NOMO-1 treated with dmso at 0.1 percent for 144 hours (cell line): ENCODE results near the gene TUBB.
A peak's percentile ranks its signal among the peaks of the same experiment; 100 is the strongest.
"Not testable (repeated sequence)": the region's sequence is repeated elsewhere in the genome, so short reads cannot be mapped to it uniquely, and the experiment has no call there.

Experiments
- DNase-seq: peaks from one replicate; lab custom pipeline; 2025; ENCODE audit not compliant: unreplicated experiment; lab: John Stamatoyannopoulos, UW

TUBB gene

DNA sequence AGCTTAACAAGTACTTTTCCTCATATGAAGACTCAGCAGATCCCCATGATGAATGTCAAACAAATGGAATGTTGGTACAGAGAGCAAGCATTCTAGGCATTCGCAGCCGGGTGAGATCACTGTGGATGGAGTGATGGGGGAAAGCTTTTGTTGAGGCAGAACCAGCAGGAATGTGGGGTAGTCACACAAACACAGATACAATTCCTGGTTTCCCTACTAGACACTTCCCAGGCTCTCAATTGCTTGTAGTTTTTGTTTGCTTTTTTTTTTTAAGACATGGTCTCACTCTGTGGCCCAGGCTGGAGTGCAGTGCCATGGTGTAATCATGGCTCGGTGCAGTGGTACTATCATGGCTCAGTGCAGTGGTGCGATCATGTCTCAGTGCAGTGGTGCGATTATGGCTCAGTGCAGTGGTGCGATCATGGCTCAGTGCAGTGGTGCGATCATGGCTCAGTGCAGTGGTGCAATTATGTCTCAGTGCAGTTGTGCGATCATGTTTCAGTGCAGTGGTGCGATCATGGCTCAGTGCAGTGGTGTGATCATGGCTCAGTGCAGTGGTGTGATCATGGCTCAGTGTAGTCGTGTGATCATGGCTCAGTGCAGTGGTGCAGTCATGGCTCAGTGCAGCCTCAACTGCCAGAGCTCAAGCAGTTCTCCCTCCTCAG is 39.6 kb downstream of the TUBB start:
- no peak for DNase-seq

DNA sequence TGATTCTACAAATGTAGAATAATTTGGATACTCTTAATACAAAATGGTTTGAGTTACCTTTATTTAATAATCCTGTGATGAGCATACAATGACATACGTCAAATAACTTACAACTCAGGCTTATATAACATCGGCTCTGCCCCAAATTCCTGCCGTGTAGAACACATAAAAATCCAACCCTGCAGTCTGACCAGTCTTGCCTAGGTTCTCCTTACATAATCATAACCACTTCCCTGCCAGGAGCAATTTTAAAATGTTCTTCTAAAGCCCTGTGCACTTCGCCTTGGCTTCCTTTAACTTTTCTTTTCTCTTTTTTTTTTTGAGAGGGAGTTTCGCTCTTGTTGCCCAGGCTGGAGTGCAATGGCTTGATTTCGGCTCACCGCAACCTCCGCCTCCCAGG is 40.4 kb downstream of the TUBB start:
- peak; percentile 69 for DNase-seq

DNA sequence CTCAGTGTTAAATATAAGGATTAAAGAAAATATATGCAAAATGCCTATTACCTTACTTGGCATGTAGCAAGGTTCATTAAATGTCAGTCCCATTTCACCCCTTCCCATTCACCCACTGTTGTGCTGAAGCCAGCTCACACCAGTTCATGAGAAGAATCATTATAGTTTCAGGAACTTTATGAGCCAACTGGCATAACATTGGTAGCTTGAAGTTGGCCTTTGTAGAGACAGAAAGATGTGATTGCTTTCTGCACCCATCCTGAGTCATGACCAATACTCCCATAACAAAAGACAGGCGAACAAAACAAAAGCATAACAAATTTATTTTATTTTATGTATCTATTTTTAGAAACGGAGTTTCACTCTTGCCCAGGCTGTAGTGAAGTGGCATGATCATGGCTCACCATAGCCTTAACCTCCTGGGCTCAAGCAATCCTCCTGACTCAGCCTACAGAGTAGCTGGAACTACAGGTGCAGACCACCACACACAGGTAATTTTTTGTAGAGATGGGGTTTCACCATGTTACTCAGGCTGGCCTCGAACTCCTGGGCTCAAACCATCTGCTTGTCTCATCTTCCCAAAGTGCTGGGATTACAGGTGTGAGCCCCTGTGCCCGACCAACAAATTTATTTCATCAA is 41.8 kb downstream of the TUBB start:
- no peak for DNase-seq

DNA sequence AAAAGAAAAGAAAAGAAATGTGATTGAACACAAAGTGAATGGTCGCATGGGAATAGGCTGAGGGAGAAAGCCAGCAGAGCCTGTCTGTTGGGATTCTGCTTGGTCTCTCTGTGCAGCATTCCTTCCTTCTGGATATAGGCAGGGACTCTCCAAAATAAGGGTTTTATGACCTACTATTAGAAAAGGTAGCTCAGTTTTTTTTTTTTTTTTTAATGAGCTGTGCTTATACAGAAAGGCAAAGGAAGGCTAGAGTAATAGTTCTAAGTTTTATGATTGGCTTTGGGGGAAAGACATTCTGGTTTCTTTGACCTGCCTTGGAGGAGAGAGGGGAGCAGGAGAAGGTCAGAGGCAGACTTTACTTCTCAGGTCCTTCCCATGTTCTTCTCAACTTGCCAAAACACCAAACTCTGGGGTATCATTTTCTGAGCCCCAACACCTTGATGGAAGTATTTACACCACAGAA is 43.0 kb downstream of the TUBB start:
- no peak for DNase-seq

DNA sequence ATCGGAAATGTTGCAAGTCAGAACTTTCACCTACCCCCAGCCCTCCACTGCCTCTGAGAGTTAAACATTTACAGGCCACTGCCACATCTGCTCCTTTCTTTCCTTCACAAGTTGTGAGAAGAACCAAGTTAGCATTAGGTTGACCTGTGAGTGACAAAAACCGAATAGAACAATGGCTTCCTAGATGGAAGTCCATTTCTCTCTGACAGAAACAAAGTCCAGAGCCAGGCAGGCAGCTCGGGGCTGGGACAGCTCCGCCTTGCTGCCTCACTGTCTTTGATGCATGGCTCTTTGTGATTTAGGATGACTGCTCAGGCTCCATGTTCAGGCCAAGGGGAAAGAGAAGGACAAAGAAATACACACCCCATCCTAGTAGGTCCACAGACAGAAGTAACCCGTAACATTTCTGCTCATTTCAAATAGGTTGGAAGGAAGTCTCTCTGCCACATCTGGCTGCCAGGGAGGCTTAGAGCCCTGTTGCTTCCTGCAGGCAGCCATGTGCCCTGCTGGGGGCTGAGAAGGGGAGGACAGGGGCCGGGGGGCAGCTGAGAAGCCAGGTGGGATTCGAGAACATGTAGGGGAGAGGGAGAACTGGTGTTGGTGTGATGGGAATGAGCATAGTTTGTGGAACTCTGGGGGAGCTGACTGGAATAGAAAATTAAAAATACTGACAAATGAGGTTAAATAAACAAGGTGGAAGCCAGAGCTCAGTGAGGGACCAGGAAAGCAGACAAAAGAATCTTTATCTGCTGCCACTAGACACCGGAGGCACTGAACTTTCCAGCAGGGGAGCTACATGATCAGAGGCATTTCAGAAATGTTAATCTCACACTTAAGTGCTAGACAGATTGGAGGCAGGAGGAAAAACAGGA is 43.7 kb downstream of the TUBB start:
- DNase-seq = no peak

DNA sequence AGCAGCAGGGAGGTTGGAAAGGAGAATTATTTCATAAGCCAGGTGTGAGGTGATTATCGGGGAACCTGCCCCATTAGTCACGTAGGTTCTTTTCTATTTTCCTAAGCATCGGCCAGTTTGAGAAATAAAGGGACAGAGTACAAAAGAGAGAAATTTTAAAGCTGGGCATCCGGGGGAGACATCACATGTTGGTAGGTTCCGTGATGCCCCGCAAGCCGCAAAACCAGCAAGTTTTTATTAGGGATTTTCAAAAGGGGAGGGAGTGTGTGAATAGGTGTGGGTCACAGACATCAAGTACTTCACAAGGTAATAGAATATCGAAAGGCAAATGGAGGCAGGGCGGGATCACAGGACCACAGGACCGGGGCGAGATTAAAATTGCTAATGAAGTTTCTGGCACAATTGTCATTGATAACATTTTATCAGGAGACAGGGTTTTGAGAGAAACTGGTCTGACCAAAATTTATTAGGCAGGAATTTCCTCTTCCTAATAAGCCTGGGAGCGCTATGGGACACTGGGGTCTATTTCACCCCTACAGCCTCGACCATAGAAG is 44.4 kb downstream of the TUBB start:
- not testable (repeated sequence) for DNase-seq

DNA sequence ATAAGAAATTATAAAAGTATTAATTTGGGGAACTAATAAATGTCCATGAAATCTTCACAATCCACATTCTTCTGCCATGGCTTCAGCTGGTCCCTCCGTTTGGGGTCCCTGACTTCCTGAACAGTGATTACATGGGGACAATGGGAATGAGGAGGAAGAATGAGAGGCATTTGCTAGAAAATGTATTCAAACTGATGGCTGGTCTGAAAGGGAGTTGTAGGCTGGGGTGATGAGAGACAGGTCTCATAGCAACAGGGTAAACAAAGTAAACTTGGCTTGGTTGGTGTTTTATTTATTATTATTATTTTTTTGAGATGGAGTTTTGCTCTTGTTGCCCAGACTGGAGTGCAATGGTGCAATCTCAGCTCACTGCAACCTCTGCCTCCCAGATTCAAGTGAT is 45.3 kb downstream of the TUBB start:
- DNase-seq = not testable (repeated sequence)

DNA sequence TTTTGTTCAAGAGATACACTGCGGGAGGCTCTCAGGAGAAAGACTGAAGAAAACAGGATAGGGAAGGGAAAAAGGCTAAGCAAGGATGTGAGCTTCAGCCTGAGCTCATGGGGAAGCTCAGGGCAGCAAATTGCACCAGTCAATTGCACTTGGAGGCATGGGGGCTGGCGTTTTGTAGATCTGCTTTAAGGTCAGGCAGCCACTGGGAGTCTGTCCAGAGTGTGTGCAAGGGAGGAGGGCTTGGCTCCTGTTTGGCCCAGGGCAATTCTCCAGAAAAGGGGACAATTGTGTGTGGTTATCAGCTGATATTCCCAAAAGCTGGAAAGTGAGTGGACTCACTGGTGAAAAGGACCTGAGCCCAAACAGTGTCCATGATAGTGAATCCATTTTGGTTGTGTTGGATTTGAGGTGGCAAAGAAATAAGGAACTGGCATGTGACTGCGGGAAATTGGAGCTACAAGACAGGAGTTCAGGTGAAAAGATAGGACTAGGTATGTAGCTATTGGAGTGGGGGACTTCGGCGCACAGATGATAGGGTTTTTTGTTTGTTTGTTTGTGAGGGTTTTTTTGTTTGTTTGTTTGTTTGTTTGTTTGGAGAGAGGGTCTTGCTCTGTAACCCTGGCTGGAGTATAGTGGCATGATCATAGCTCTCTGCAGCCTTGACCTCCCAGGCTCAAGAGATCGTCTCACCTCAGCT is 46.5 kb downstream of the TUBB start:
- DNase-seq = no peak

DNA sequence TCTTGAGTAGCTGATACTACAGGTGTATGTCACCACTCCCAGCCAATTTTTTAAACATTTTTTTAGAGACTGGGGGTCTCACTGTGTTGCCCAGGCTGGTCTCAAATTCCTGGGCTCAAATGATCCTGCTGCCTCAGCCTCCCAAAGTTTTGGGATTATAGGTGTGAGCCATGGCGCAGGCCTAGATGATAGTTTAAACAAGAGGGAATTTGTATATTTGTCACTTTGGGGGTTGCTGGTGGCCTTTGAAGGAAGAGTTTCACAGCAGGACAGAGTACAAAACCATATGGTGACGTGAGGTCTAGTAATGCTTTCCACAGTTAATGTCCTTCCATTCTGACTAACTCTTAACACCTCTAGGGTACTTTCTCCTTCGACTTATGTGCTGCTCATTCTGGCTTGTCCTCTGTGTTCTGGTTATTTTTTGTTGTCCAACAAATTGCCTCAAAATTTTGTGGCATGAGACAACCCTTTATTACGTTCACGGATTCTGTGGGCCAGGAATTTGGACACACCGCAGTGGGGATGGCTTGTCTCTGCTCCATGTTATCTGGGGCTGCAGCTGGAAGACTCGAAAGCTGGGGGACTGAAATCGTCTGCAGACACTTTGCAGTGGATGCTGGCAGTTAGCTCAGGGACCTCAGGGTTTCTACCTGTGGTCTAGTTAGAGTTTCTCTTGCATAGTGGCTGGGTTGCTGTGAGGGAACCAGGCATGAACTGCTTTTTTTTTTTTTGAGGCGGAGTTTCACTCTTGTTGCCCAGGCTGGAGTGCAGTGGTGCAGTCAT is 47.2 kb downstream of the TUBB start:
- no peak for DNase-seq

DNA sequence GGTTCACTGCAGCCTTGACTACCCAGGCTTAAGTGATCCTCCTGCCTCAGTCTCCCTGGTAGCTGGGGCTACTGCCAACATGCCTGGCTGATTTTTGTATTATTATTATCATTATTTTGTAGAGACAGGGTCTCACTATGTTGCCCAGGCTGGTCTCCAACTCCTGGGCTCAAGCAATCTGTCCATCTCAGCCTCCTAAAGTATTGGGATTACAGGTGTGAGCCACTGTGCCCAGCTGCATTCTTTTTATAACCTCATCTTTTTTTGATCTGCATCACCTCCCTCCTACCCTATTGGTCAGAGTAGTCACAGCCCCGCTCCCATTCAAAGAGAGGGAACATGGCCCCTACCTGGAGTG is 47.8 kb downstream of the TUBB start:
- no peak for DNase-seq

DNA sequence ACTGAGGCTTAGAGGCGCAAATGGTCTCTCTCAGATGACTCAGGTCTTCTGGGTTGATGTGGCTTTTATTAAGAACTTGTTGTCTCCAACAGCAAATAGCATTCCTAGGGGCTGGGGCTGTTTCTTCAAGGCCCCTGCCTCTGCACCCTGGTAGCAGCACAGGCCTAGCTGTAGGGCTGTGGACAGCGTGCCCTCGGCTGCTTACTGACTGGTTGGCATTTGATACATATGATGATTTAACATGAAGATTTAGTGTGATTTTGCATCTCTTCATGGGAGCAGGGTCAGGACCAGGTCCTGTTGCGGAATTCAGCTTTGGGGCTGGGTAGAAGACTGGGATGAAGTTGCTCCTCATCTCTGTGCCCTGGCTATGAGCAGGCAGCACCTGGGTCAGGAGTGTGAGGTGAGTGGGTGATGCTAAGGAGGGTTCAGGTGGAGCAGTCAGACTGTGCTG is 48.5 kb downstream of the TUBB start:
- DNase-seq = no peak

DNA sequence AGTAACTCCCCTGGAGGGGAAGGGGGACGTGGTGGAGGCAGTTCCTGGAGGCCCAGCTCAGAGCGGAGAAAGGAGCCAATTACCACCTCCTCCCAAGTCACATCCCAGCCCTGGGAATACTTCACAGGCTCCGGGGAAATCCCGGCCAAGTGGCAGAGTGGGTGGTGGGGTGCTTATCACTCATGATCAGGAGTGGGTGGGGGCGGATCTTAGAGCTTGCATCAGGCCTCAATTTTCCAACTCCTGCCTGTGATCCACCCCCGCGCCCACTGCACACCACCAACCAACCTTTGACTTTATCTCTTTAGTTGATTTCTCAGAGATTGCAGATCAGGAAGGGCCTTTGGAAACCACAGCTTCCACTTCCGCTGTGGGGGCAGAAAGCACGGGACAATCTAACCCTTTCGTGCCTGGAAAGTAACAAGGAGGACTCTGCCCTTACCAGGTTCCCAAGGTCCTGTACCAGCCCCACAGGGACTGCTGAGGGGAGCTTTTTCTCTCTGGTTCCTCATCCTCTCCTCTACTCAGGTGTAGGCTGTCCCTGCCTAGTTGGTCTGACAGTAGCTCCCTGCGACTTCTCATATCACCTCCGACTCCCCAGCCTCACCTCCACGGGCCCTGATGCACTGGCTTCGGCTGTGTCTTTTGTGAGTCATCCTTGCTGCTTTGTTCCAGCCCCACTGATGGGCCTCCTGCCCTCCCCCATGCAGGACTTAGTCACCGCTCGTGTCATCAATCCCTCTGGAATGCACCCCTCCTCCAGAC is 49.1 kb downstream of the TUBB start:
- peak; percentile 67 for DNase-seq

DNA sequence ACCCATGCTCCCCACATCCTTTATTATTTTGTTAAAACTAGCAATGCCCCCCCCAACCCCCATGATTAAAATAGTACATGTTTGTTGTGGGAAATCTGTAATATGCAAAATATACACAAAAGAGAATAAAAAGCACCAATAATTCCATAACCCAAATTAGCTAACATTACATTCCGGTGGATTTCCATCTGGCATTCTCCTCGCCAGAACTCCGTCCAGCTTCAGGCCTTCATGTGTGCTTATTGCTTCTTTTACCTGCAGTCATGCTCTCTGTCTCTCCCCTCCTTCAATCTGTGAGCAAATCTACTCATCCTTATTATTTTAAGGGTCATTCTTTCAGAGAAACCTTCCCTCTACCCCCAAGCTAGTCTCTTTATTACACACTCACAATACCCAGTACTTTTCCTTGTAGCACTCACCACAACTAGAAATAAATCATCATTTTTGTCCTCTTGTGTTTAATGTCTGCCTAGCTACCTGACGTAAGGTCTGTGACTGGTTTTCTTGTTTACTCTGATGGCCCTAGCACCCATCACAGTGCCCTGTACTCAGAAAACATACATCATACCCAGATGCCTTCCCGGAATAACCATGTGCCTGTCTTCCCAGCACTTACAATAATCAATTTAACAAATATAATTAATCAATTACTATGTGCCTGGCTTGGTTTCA is 49.8 kb downstream of the TUBB start:
- DNase-seq = no peak

DNA sequence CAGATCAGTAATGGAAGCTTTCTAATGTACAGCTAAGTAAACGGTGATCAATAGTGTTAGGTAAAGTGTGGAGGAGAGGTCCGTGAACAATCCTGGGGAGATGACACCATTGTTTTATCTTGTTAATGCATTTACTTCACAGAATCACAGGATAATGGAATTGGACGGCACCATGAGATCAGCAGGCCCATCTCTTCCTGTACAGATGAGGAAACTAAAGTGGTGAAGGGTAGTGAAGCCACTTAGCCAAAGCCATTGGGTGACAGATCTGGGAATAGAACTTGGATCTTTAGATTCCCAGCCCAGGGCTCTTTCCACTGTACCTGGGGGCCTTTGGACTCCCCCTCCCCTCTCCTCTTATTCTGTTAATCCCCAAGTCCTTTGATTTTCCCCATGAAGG is 50.4 kb downstream of the TUBB start:
- no peak for DNase-seq

DNA sequence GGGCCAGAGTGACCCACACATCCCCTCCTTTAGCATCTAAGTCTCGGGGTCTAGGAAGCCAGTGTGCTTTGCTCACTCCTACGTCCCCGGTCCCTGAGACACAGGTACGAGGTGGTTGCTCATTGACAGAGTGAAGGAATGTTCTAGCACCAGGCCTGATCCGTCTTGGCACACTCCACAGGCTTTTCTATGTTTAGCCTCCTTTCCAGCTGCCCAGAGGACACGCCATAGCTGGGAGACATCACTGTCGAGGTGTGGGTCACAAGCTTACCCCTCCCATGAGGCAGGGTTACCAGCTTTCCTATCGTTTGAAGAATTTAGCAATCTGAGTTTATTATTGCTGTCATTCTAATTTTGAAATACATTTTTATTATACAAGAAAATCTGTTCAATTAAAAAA is 54.5 kb downstream of the TUBB start:
- DNase-seq = no peak
